ENCODE data around the gene IL12RB2.

DNA sequence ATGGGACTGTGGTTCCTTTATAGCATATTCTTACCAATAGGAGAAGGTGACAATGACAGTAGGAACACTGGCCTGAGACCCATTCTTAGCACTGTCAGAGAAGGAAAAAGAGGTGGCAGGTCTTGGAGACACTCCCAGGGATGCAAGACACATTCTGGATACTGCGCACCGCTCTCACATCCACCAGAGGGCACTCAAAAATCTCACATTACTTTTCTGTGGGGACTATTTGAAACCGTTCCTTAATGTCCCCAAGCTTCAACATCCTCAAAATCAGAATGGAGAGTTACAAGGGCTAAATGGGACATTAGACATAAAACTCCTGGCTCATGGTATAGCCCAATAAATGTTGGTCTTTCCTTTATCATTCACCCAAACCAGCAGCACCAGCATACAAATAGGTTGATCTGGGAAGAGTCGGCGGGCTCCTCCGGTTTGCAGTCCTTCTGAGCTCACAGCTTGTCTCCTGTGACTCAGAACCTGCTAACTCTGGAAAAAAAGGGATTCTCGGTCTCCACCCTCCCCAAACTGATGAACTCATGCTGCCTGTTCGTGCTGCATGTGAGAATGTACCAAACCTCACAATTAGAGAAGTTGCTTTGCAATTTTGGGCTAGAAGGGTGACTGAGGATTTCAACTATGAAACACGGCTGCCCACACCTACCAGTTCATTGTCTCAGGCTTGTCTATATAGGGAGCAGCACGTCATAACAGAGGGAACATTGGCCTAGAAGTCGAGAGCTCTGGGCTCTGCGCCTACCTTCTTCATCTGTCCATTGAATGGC is 40.2 kb downstream of the IL12RB2 start:
- TF ChIP-seq, protein P1, sequence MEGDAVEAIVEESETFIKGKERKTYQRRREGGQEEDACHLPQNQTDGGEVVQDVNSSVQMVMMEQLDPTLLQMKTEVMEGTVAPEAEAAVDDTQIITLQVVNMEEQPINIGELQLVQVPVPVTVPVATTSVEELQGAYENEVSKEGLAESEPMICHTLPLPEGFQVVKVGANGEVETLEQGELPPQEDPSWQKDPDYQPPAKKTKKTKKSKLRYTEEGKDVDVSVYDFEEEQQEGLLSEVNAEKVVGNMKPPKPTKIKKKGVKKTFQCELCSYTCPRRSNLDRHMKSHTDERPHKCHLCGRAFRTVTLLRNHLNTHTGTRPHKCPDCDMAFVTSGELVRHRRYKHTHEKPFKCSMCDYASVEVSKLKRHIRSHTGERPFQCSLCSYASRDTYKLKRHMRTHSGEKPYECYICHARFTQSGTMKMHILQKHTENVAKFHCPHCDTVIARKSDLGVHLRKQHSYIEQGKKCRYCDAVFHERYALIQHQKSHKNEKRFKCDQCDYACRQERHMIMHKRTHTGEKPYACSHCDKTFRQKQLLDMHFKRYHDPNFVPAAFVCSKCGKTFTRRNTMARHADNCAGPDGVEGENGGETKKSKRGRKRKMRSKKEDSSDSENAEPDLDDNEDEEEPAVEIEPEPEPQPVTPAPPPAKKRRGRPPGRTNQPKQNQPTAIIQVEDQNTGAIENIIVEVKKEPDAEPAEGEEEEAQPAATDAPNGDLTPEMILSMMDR (IDR thresholded peaks at IDR 0.05; ENCODE audit: extremely low read depth in 1 of 2, insufficient read depth in 1 of 2, low read depth in 1 of 2, low read length in 2 of 2) = peak; percentile 74 to 76
- TF ChIP-seq EZH2 (IDR thresholded peaks at IDR 0.05; ENCODE audit: borderline replicate concordance, low read depth, low read length, severe bottlenecking) (no peak), MAX (IDR thresholded peaks at IDR 0.05; ENCODE audit: insufficient read depth, insufficient read length) (no peak)

All from endothelial cell of umbilical vein (primary cell).